Endothelial cell of umbilical vein (primary cell): ENCODE results near the gene RPL3. TPM values are rescaled to one million over a fixed set of nuclear protein-coding genes. Genes with fewer than 3 reads are reported as not detected.

Source experiments
- BruUV-seq: library from RNA; stranded (reverse); fragments of 400-500 nt; replicated peaks from 2 replicates; lab custom pipeline; 2021; lab: Mats Ljungman, UMichigan
- CTCF ChIA-PET: fragments of 300-600, 350-600 bp; sonication (Branson Sonifier 250); formaldehyde crosslinking; loops from one replicate; lab custom pipeline; 2021; ENCODE audit warnings: antibody characterized with exemption, inconsistent platforms; lab: Charles Lee
- POLR2A ChIA-PET: fragments of 300-600, 350-600 bp; sonication (Branson Sonifier 250); formaldehyde crosslinking; loops from one replicate; lab custom pipeline; 2021; ENCODE audit warnings: antibody characterized with exemption, inconsistent platforms; lab: Charles Lee
- DNase-seq: peaks from one replicate; pipeline ENCODE4 v3.0.0-alpha.2; 2011; ENCODE audit warnings: low read depth, low spot score
- FAIRE-seq: peaks from 2 replicates; lab custom pipeline; 2011; peaks lifted over from hg19 to GRCh38; lab: Jason Lieb, UNC
- H2AFZ ChIP-seq: 2 replicates; pipeline ENCODE4 v1.6.0; 2012; ENCODE audit warnings: low read depth, low read length, control low read depth, inconsistent platforms
- H3K27ac ChIP-seq: 2 replicates; pipeline ENCODE4 v1.5.1; 2011; ENCODE audit warnings: low read depth, mild to moderate bottlenecking, control low read depth, low read length, moderate library complexity; ENCODE audit not compliant: insufficient read depth
- H3K27me3 ChIP-seq, 2 experiments: 2 replicates each; pipeline versions ENCODE4 v1.6.0 to v1.6.1; 2011; ENCODE audit warnings: low read length in 2 of 2, mixed read lengths in 1 of 2; ENCODE audit not compliant: control insufficient read depth in 2 of 2, insufficient read depth in 2 of 2
- H3K36me3 ChIP-seq, 2 experiments: 2 replicates in 1 of 2; 3 replicates in 1 of 2; pipeline ENCODE4 v1.5.1; 2011; ENCODE audit warnings: low read length in 2 of 2, mild to moderate bottlenecking in 1 of 2, moderate library complexity in 1 of 2; ENCODE audit not compliant: control insufficient read depth in 2 of 2, insufficient read depth in 2 of 2; ENCODE audit errors: extremely low read depth in 1 of 2
- H3K4me1 ChIP-seq: 3 replicates; pipeline ENCODE4 v1.5.1; 2011; ENCODE audit warnings: mild to moderate bottlenecking, low read length; ENCODE audit not compliant: control insufficient read depth, insufficient read depth; ENCODE audit errors: extremely low read depth
- H3K4me2 ChIP-seq: 2 replicates; pipeline ENCODE4 v1.6.1; 2011; ENCODE audit warnings: low read length, control low read depth, mixed read lengths; ENCODE audit not compliant: insufficient read depth
- H3K4me3 ChIP-seq, 3 experiments: fragments of 200-600 bp in 1 of 3; sonication (generic), shearing (Covaris generic) in 1 of 3; replicated peaks in 1 of 3; 2 replicates each; pipeline ENCODE4 v1.5.1; 2011 to 2016; ENCODE audit warnings: control low read depth in 3 of 3, low read length in 3 of 3, mild to moderate bottlenecking in 2 of 3, inconsistent platforms in 1 of 3, low read depth in 1 of 3, moderate library complexity in 1 of 3; ENCODE audit not compliant: insufficient read depth in 1 of 3
- H3K79me2 ChIP-seq: 2 replicates; pipeline ENCODE4 v1.6.0; 2012; ENCODE audit warnings: low read length, inconsistent platforms; ENCODE audit not compliant: control insufficient read depth, insufficient read depth
- H3K9ac ChIP-seq: replicated peaks from 2 replicates; pipeline ENCODE3; 2011; ENCODE audit warnings: low read length, control low read depth; ENCODE audit not compliant: insufficient read depth; ENCODE audit errors: extremely low read depth
- H3K9me1 ChIP-seq: replicated peaks from 3 replicates; pipeline ENCODE4 v1.6.0; 2011; ENCODE audit warnings: mild to moderate bottlenecking, low read length; ENCODE audit not compliant: control insufficient read depth, insufficient read depth; ENCODE audit errors: extremely low read depth
- H3K9me3 ChIP-seq: replicated peaks from 2 replicates; pipeline ENCODE4 v1.5.1; 2012; ENCODE audit warnings: low read length, inconsistent platforms; ENCODE audit not compliant: control insufficient read depth, insufficient read depth
- H4K20me1 ChIP-seq: replicated peaks from 2 replicates; pipeline ENCODE3; 2011; ENCODE audit warnings: mild to moderate bottlenecking, low read length; ENCODE audit not compliant: control insufficient read depth, insufficient read depth; ENCODE audit errors: extremely low read depth
- EZH2 ChIP-seq: IDR thresholded peaks from 2 replicates; pipeline ENCODE4 v1.6.1; 2012; ENCODE audit warnings: borderline replicate concordance, low read depth, mild to moderate bottlenecking, moderate library complexity, low read length, inconsistent platforms; ENCODE audit not compliant: severe bottlenecking
- FOS ChIP-seq: IDR thresholded peaks from 2 replicates; pipeline ENCODE4 v1.6.1; 2011; ENCODE audit warnings: mild to moderate bottlenecking, low read length, moderate library complexity, borderline replicate concordance; ENCODE audit not compliant: insufficient read depth
- GATA2 ChIP-seq: IDR thresholded peaks from 2 replicates; pipeline ENCODE4 v1.7.0; 2011; ENCODE audit warnings: low read depth, mild to moderate bottlenecking, moderate library complexity, mixed read lengths, low read length; ENCODE audit not compliant: insufficient read length, insufficient read depth
- JUN ChIP-seq: IDR thresholded peaks from 2 replicates; pipeline ENCODE4 v1.6.1; 2011; ENCODE audit warnings: borderline replicate concordance, low read depth; ENCODE audit not compliant: insufficient read length, insufficient read depth
- MYC ChIP-seq: IDR thresholded peaks from one replicate; pipeline ENCODE4 v1.6.1; 2011; ENCODE audit warnings: mild to moderate bottlenecking, low read depth, low read length
- POLR2A ChIP-seq: IDR thresholded peaks from 2 replicates; pipeline ENCODE4 v1.6.1; 2012; ENCODE audit warnings: low read depth, mild to moderate bottlenecking, control low read depth, low read length
- POLR2AphosphoS5 ChIP-seq: IDR thresholded peaks from 2 replicates; pipeline ENCODE4 v1.6.1; 2012; ENCODE audit warnings: low read depth, mild to moderate bottlenecking, control low read depth, low read length, moderate library complexity; ENCODE audit not compliant: insufficient read depth
- dilution Hi-C: fragments of 300-500 bp; cut with MboI; formaldehyde crosslinking; loops from one replicate; pipeline ENCODE4 v1.15.0; 2019; ENCODE audit warnings: low sequenced_read_pairs; ENCODE audit not compliant: extremely low pct_ligation_motif_present
- intact Hi-C: fragments of 100-400 bp; cut with micrococcal nuclease; formaldehyde crosslinking; loops from one replicate; pipeline ENCODE4 v1.10.0; 2022
- polyA plus RNA-seq, 4 experiments: library from polyadenylated mRNA; depleted of rRNA in 3 of 4; stranded (reverse) in 3 of 4; unstranded in 1 of 4; fragments of >200 nt; gene quantifications; 2 replicates each; pipeline versions ENCODE4 v1.2.1 to v1.2.3, GENCODE V29; 2011 to 2012; ENCODE audit warnings: missing spikeins in 1 of 4
- total RNA-seq: library from RNA; stranded (reverse); gene quantifications from 2 replicates; pipeline ENCODE4 v1.2.3, GENCODE V29; 2021
- TF ChIP-seq, protein P1 (sequence below), 2 donors: IDR thresholded peaks; 1 replicate in 1 of 2; 2 replicates in 1 of 2; pipeline ENCODE4 v1.5.1; 2011; ENCODE audit warnings: low read length in 2 of 2, mild to moderate bottlenecking in 2 of 2, moderate library complexity in 2 of 2, control low read depth in 1 of 2, inconsistent platforms in 1 of 2, low read depth in 1 of 2; ENCODE audit not compliant: insufficient read depth in 1 of 2; ENCODE audit errors: extremely low read depth in 1 of 2
- TF ChIP-seq, protein P2 (sequence below): IDR thresholded peaks from 2 replicates; pipeline ENCODE4 v1.6.1; 2011; ENCODE audit not compliant: insufficient read depth, insufficient read length

The RPL3 gene
- total and polyA plus RNA-seq, 2 donors (not counting 3 experiments of a cell fraction or from before 2014, with no cell fraction given), result 1,954 to 4,065 TPM

DNA sequence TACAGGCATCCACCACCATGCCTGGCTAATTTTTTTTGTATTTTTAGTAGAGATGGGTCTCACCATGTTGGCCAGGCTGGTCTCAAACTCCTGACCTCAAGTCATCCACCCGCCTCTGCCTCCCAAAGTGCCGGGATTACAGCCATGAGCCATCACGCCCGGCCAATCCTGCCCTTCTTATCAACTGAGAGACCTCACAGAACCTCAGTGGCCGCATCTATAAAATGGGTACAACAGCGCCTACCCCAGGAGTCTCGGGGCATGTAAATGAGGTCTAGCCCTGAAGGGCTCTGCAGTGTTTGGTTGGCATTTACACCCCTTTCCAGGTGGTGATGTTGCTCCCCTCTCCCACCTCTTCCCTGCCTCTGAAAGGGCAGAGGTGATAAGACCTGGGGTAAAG is 42.1 kb upstream of the RPL3 start:
- CTCF ChIA-PET, result no interaction called here
- no TSS peak for BruUV-seq
- POLR2A ChIA-PET, result no interaction called here

More for the DNA sequence above, 42.1 kb upstream of the RPL3 start:
- Histone ChIP-seq H3K9me1 (no peaks in the 10 kb centered on the region), H3K4me1 (no peaks in the 10 kb centered on the region), H4K20me1 (no peaks in the 10 kb centered on the region), H2AFZ (no peak overlapping the region), H3K36me3 (no peaks in the 10 kb centered on the region), H3K79me2 (no peaks in the 10 kb centered on the region), H3K4me3 (no peak overlapping the region), H3K4me2 (no peak overlapping the region), H3K9me3 (no peaks in the 10 kb centered on the region), H3K27me3 (no peaks in the 10 kb centered on the region), H3K9ac (no peak overlapping the region), H3K27ac (no peak overlapping the region)
- no peak for TF ChIP-seq POLR2AphosphoS5
- no peak for TF ChIP-seq GATA2
- no peak for TF ChIP-seq FOS
- TF ChIP-seq MYC, result no peak
- no peak for TF ChIP-seq JUN
- TF ChIP-seq, protein P1, sequence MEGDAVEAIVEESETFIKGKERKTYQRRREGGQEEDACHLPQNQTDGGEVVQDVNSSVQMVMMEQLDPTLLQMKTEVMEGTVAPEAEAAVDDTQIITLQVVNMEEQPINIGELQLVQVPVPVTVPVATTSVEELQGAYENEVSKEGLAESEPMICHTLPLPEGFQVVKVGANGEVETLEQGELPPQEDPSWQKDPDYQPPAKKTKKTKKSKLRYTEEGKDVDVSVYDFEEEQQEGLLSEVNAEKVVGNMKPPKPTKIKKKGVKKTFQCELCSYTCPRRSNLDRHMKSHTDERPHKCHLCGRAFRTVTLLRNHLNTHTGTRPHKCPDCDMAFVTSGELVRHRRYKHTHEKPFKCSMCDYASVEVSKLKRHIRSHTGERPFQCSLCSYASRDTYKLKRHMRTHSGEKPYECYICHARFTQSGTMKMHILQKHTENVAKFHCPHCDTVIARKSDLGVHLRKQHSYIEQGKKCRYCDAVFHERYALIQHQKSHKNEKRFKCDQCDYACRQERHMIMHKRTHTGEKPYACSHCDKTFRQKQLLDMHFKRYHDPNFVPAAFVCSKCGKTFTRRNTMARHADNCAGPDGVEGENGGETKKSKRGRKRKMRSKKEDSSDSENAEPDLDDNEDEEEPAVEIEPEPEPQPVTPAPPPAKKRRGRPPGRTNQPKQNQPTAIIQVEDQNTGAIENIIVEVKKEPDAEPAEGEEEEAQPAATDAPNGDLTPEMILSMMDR (IDR thresholded peaks at IDR 0.05; ENCODE audit: extremely low read depth in 1 of 2, insufficient read depth in 1 of 2, low read depth in 1 of 2, low read length in 2 of 2), result no peak
- TF ChIP-seq, protein P2, sequence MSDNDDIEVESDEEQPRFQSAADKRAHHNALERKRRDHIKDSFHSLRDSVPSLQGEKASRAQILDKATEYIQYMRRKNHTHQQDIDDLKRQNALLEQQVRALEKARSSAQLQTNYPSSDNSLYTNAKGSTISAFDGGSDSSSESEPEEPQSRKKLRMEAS, result no peak
- no peak for TF ChIP-seq POLR2A
- no peak for TF ChIP-seq EZH2
- DNase-seq (no peak), FAIRE-seq (no peak)
- intact Hi-C loops (no loop called here), dilution Hi-C loops (no loop called here)
